ENCODE results near the gene TRRAP.

TRRAP gene

GRCh38 chr7:98933321-98933720 lies 55.0 kb downstream of the TRRAP start:
- Histone ChIP-seq H4K20me1 (ENCODE audit: insufficient read depth, low read length) (no peaks in the 10 kb centered on the region), H3K27me3 (replicated peaks; ENCODE audit: insufficient read depth, low read length) (no peaks in the 10 kb centered on the region), H3K9ac (ENCODE audit: low read length) (no peak overlapping the region), H3K4me3 (ENCODE audit: low read length) (no peak overlapping the region), H3F3A (ENCODE audit: insufficient read depth, low read length) (no peaks in the 10 kb centered on the region), H3K27ac (ENCODE audit: low read length) (no peak overlapping the region), H3K79me2 (ENCODE audit: low read length) (peaks cover 10% of the 10 kb centered on the region; the same call in 1 of the 2 replicates), H3K36me3 (replicated peaks; ENCODE audit: insufficient read depth, low read length) (peaks cover 14% of the 10 kb centered on the region), H3K9me3 (replicated peaks; ENCODE audit: insufficient read depth, low read length) (no peaks in the 10 kb centered on the region), H3K9me2 (replicated peaks; ENCODE audit: insufficient read depth, low read length) (no peaks in the 10 kb centered on the region), H3K4me2 (ENCODE audit: low read depth, low read length) (no peak overlapping the region), H2AFZ (ENCODE audit: low read length) (no peak overlapping the region), H3K4me1 (ENCODE audit: low read length) (no peaks in the 10 kb centered on the region)
- no peak for TF ChIP-seq EZH2 (optimal IDR thresholded peaks at IDR 0.05; ENCODE audit: low read depth, low read length)
- no peak for TF ChIP-seq EZH2phosphoT487 (IDR thresholded peaks at IDR 0.05; ENCODE audit: low read length)
- no peak for TF ChIP-seq CTCF (IDR thresholded peaks at IDR 0.05; ENCODE audit: low read length)
- no peak for DNase-seq

- peaks cover 16% of the 10 kb centered on the region for H3K36me3 ChIP-seq (replicated peaks; ENCODE audit: insufficient read depth, low read length)
- no peak for TF ChIP-seq EZH2 (optimal IDR thresholded peaks at IDR 0.05; ENCODE audit: low read depth, low read length)
- no peak for TF ChIP-seq CTCF (IDR thresholded peaks at IDR 0.05; ENCODE audit: low read length)
- no peak for TF ChIP-seq EZH2phosphoT487 (IDR thresholded peaks at IDR 0.05; ENCODE audit: low read length)
- no peak overlapping the region for H3K9ac ChIP-seq (ENCODE audit: low read length)
- H3K9me2 ChIP-seq (replicated peaks; ENCODE audit: insufficient read depth, low read length), result no peaks in the 10 kb centered on the region
- H3K79me2 ChIP-seq (ENCODE audit: low read length), result peaks cover 10% of the 10 kb centered on the region; the same call in 1 of the 2 replicates
- H3K4me3 ChIP-seq (ENCODE audit: low read length), result no peak overlapping the region
- no peaks in the 10 kb centered on the region for H3K4me1 ChIP-seq (ENCODE audit: low read length)
- no peaks in the 10 kb centered on the region for H3K27me3 ChIP-seq (replicated peaks; ENCODE audit: insufficient read depth, low read length)
- no peak for DNase-seq
- no peak overlapping the region for H2AFZ ChIP-seq (ENCODE audit: low read length)
- no peak overlapping the region for H3K4me2 ChIP-seq (ENCODE audit: low read depth, low read length)
- no peak overlapping the region for H3K27ac ChIP-seq (ENCODE audit: low read length)
- no peaks in the 10 kb centered on the region for H3K9me3 ChIP-seq (replicated peaks; ENCODE audit: insufficient read depth, low read length)
- no peaks in the 10 kb centered on the region for H4K20me1 ChIP-seq (ENCODE audit: insufficient read depth, low read length)
- no peaks in the 10 kb centered on the region for H3F3A ChIP-seq (ENCODE audit: insufficient read depth, low read length)
These were observed 55.9 kb downstream of the TRRAP start for GRCh38 chr7:98934267-98934666.

- no peak for DNase-seq
- no peak overlapping the region for H3K9ac ChIP-seq (ENCODE audit: low read length)
- H3K4me3 ChIP-seq (ENCODE audit: low read length), result no peak overlapping the region
- H3F3A ChIP-seq (ENCODE audit: insufficient read depth, low read length), result no peaks in the 10 kb centered on the region
- TF ChIP-seq EZH2phosphoT487 (IDR thresholded peaks at IDR 0.05; ENCODE audit: low read length) (no peak), CTCF (IDR thresholded peaks at IDR 0.05; ENCODE audit: low read length) (no peak), EZH2 (optimal IDR thresholded peaks at IDR 0.05; ENCODE audit: low read depth, low read length) (no peak)
- H2AFZ ChIP-seq (ENCODE audit: low read length), result no peak overlapping the region
- peaks cover 10% of the 10 kb centered on the region; the same call in 1 of the 2 replicates for H3K79me2 ChIP-seq (ENCODE audit: low read length)
- H3K36me3 ChIP-seq (replicated peaks; ENCODE audit: insufficient read depth, low read length), result peaks cover 17% of the 10 kb centered on the region
- no peaks in the 10 kb centered on the region for H4K20me1 ChIP-seq (ENCODE audit: insufficient read depth, low read length)
- no peak overlapping the region for H3K4me2 ChIP-seq (ENCODE audit: low read depth, low read length)
- no peaks in the 10 kb centered on the region for H3K27me3 ChIP-seq (replicated peaks; ENCODE audit: insufficient read depth, low read length)
- no peaks in the 10 kb centered on the region for H3K4me1 ChIP-seq (ENCODE audit: low read length)
- H3K27ac ChIP-seq (ENCODE audit: low read length), result no peak overlapping the region
- H3K9me2 ChIP-seq (replicated peaks; ENCODE audit: insufficient read depth, low read length), result no peaks in the 10 kb centered on the region
- H3K9me3 ChIP-seq (replicated peaks; ENCODE audit: insufficient read depth, low read length), result no peaks in the 10 kb centered on the region
These were observed 57.5 kb downstream of the TRRAP start for GRCh38 chr7:98935811-98936210.

Data from MM.1S (cell line).